ENCODE measurements around the gene CYTH1.

Gene CYTH1

GRCh38 chr17:78794399-78794798, 12.3 kb upstream of the CYTH1 start:
- no peak for TF ChIP-seq CTCF (IDR thresholded peaks at IDR 0.05; ENCODE audit: low read depth, low read length, missing control alignments)
- Histone ChIP-seq H3K36me3 (replicated peaks) (peaks cover 51% of the 10 kb centered on the region), H3K27me3 (replicated peaks) (no peaks in the 10 kb centered on the region), H3K27ac (no peak overlapping the region), H3K4me3 (ENCODE audit: low read depth, low read length) (no peak overlapping the region)
- no peak for DNase-seq
- in situ Hi-C loops (cut with HindIII; ENCODE audit: low pct_ligation_motif_present, low sequenced_read_pairs): no loop called here

- in situ Hi-C loops (cut with HindIII; ENCODE audit: low pct_ligation_motif_present, low sequenced_read_pairs): no loop called here
- no peak overlapping the region for H3K4me3 ChIP-seq (ENCODE audit: low read depth, low read length)
- H3K27me3 ChIP-seq (replicated peaks): no peaks in the 10 kb centered on the region
- H3K36me3 ChIP-seq (replicated peaks): peaks cover 47% of the 10 kb centered on the region
- no peak for TF ChIP-seq CTCF (IDR thresholded peaks at IDR 0.05; ENCODE audit: low read depth, low read length, missing control alignments)
- DNase-seq: no peak
- H3K27ac ChIP-seq: no peak overlapping the region
Measured at GRCh38 chr17:78793968-78794367, 11.9 kb upstream of the CYTH1 start.

- no peak for TF ChIP-seq CTCF (IDR thresholded peaks at IDR 0.05; ENCODE audit: low read depth, low read length, missing control alignments)
- H3K27ac ChIP-seq: no peak overlapping the region
- DNase-seq: no peak
- in situ Hi-C loops (cut with HindIII; ENCODE audit: low pct_ligation_motif_present, low sequenced_read_pairs): no loop called here
- H3K36me3 ChIP-seq (replicated peaks): peaks cover 42% of the 10 kb centered on the region
- H3K27me3 ChIP-seq (replicated peaks): no peaks in the 10 kb centered on the region
- no peak overlapping the region for H3K4me3 ChIP-seq (ENCODE audit: low read depth, low read length)
Measured at GRCh38 chr17:78793415-78793814, 11.3 kb upstream of the CYTH1 start.

- in situ Hi-C loops (cut with HindIII; ENCODE audit: low pct_ligation_motif_present, low sequenced_read_pairs): no loop called here
- Histone ChIP-seq H3K36me3 (replicated peaks) (peaks cover 31% of the 10 kb centered on the region), H3K4me3 (ENCODE audit: low read depth, low read length) (no peak overlapping the region), H3K27ac (no peak overlapping the region), H3K27me3 (replicated peaks) (no peaks in the 10 kb centered on the region)
- no peak for DNase-seq
- TF ChIP-seq CTCF (IDR thresholded peaks at IDR 0.05; ENCODE audit: low read depth, low read length, missing control alignments): no peak
Measured at GRCh38 chr17:78791840-78792709, 10.0 kb upstream of the CYTH1 start.

GRCh38 chr17:78790552-78790951, 8.5 kb upstream of the CYTH1 start:
- no peak for TF ChIP-seq CTCF (IDR thresholded peaks at IDR 0.05; ENCODE audit: low read depth, low read length, missing control alignments)
- Histone ChIP-seq H3K36me3 (replicated peaks) (peaks cover 15% of the 10 kb centered on the region), H3K27ac (no peak overlapping the region), H3K27me3 (replicated peaks) (no peaks in the 10 kb centered on the region), H3K4me3 (ENCODE audit: low read depth, low read length) (no peak overlapping the region)
- DNase-seq: no peak
- in situ Hi-C loops (cut with HindIII; ENCODE audit: low pct_ligation_motif_present, low sequenced_read_pairs): no loop called here

Measured in brain microvascular endothelial cell (primary cell).